HepG2 (cell line): ENCODE results near the gene SBNO2. TPM values are rescaled to one million over a fixed set of nuclear protein-coding genes. Genes with fewer than 3 reads are reported as not detected.
A peak's percentile ranks its signal among the peaks of the same experiment; 100 is the strongest.

ENCODE experiments used
- ADNP ChIP-seq: sonication (generic); formaldehyde crosslinking; IDR thresholded peaks from 2 replicates; pipeline ENCODE4 v1.4.0; 2020; ENCODE audit warnings: missing genetic modification reagents
- ARID2 ChIP-seq: sonication (generic); formaldehyde crosslinking; IDR thresholded peaks from 2 replicates; pipeline ENCODE4 v1.8.1; 2022; ENCODE audit warnings: mild to moderate bottlenecking, missing genetic modification reagents, borderline replicate concordance
- CHD4 ChIP-seq: fragments of 200-600 bp; sonication (generic); IDR thresholded peaks from 2 replicates; pipeline ENCODE4 v1.7.0; 2017; ENCODE audit warnings: mild to moderate bottlenecking, low read length, borderline replicate concordance
- FIP1L1 ChIP-seq: fragments of 200-400 bp; formaldehyde crosslinking; IDR thresholded peaks from 2 replicates; pipeline ENCODE4 v1.6.1; 2018; ENCODE audit warnings: low read depth, mild to moderate bottlenecking, low read length, moderate library complexity, borderline replicate concordance; ENCODE audit not compliant: insufficient read depth
- MEF2D ChIP-seq: sonication (generic); formaldehyde crosslinking; IDR thresholded peaks from 2 replicates; pipeline ENCODE4 v1.5.1; 2020; ENCODE audit warnings: mild to moderate bottlenecking, missing genetic modification reagents
- NFIB ChIP-seq: sonication (generic); formaldehyde crosslinking; IDR thresholded peaks from 2 replicates; pipeline ENCODE4 v1.9.0; 2021; ENCODE audit warnings: missing genetic modification reagents, mild to moderate bottlenecking, borderline replicate concordance
- NFIC ChIP-seq: IDR thresholded peaks from 2 replicates; pipeline ENCODE4 v1.6.1; 2012; ENCODE audit warnings: mild to moderate bottlenecking, low read length, inconsistent platforms
- NR2C2 ChIP-seq: sonication (generic); formaldehyde crosslinking; IDR thresholded peaks from 2 replicates; pipeline ENCODE4 v1.4.0; 2020; ENCODE audit warnings: missing genetic modification reagents, mild to moderate bottlenecking, moderate library complexity, borderline replicate concordance
- RXRB ChIP-seq: IDR thresholded peaks from 2 replicates; pipeline ENCODE4 v1.6.1; 2016; ENCODE audit warnings: borderline replicate concordance, missing genetic modification reagents, missing compliant biosample characterization
- SP4 ChIP-seq: sonication (generic); formaldehyde crosslinking; IDR thresholded peaks from 2 replicates; pipeline ENCODE4 v1.8.1; 2023; ENCODE audit warnings: mild to moderate bottlenecking, missing genetic modification reagents
- ZNF160 ChIP-seq: sonication (generic); formaldehyde crosslinking; IDR thresholded peaks from 2 replicates; pipeline ENCODE4 v1.8.0; 2022; ENCODE audit warnings: mild to moderate bottlenecking, inconsistent platforms, missing genetic modification reagents
- ZNF772 ChIP-seq: sonication (generic); formaldehyde crosslinking; IDR thresholded peaks from 2 replicates; pipeline ENCODE4 v1.5.0; 2020; ENCODE audit warnings: mild to moderate bottlenecking, missing genetic modification reagents
- polyA plus RNA-seq, 8 experiments: library from polyadenylated mRNA; depleted of rRNA in 3 of 8; stranded (reverse) in 7 of 8; unstranded in 1 of 8; fragments of >200 nt; fragmentation: Illumina TruSeq in 4 of 8; extraction: Trizol in 4 of 8; gene quantifications; 2 replicates each; pipeline versions ENCODE4 v1.2.1 to v1.2.3, GENCODE V29; 2011 to 2016; ENCODE audit warnings: low read depth in 4 of 8, missing spikeins in 1 of 8, mixed read lengths in 1 of 8; ENCODE audit not compliant: insufficient read depth in 1 of 8
- total RNA-seq, 5 experiments: library from RNA; depleted of rRNA; stranded (reverse); fragments of >200 nt; fragmentation: Illumina TruSeq; extraction: Trizol; gene quantifications; 2 replicates each; pipeline ENCODE4 v1.2.3, GENCODE V29; 2016; ENCODE audit warnings: low read depth in 1 of 5
- TF ChIP-seq, protein P1 (sequence below): sonication (generic); formaldehyde crosslinking; conservative IDR thresholded peaks from 2 replicates; pipeline ENCODE4 v1.8.0; 2022; ENCODE audit warnings: low read depth, missing genetic modification reagents
- TF ChIP-seq, protein P2 (sequence below): sonication (generic); formaldehyde crosslinking; IDR thresholded peaks from 2 replicates; pipeline ENCODE4 v1.4.0; 2020; ENCODE audit warnings: missing genetic modification reagents, borderline replicate concordance
- TF ChIP-seq, protein P3 (sequence below): sonication (generic); formaldehyde crosslinking; conservative IDR thresholded peaks from 2 replicates; pipeline ENCODE4 v1.8.1; 2023; ENCODE audit warnings: missing genetic modification reagents
- TF ChIP-seq, protein P4 (sequence below): sonication (generic); formaldehyde crosslinking; IDR thresholded peaks from 2 replicates; pipeline ENCODE4 v1.9.0; 2022; ENCODE audit warnings: low read depth, missing genetic modification reagents
- TF ChIP-seq, protein P5 (sequence below): sonication (generic); formaldehyde crosslinking; IDR thresholded peaks from 2 replicates; pipeline ENCODE4 v1.4.0; 2020; ENCODE audit warnings: missing genetic modification reagents

The SBNO2 gene
- total and polyA plus RNA-seq, 2 of the 13 experiments (the other 11 are each of a cell fraction or from before 2014, with no cell fraction given) = 8.6 to 10.4 TPM

DNA sequence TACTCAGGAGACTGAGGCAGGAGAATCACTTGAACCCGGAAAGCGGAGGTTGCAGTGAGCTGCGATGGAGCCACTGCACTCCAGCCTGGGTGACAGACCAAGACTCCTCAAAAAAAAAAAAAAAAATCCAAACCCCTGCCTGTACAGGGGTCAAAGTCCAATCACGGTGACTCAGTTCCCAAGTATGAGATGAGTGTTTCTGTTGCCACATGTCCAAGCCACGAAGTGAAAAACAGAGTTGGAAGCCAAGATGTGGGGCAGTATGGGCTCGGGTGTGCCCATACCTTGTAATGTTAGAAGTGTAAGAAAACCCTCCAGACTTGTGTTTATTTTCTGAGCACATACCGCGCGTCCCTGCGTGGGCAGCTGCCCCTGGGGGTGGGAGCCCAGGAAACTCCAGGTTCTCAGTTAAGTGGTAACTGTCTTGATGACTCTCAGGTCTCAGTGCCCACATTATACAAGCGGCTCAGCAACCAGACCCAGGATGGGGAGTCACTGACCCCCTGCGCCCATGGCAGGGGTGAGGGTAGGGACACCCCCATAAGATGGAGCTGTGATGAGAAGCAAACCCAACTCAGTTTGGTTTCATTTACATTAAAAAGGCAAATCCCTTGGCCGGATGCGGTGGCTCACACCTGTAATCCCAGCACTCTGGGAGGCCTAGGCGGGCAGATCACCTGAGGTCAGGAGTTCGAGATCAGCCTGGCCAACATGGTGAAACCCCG lies 71.5 kb downstream of the SBNO2 start (continued):
- TF ChIP-seq, protein P1, sequence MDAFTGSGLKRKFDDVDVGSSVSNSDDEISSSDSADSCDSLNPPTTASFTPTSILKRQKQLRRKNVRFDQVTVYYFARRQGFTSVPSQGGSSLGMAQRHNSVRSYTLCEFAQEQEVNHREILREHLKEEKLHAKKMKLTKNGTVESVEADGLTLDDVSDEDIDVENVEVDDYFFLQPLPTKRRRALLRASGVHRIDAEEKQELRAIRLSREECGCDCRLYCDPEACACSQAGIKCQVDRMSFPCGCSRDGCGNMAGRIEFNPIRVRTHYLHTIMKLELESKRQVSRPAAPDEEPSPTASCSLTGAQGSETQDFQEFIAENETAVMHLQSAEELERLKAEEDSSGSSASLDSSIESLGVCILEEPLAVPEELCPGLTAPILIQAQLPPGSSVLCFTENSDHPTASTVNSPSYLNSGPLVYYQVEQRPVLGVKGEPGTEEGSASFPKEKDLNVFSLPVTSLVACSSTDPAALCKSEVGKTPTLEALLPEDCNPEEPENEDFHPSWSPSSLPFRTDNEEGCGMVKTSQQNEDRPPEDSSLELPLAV (CRISPR knock-in tag) = no peak
- TF ChIP-seq NR2C2 (CRISPR knock-in tag) (no peak), ZNF160 (CRISPR knock-in tag) (no peak), ZNF772 (CRISPR knock-in tag) (no peak), MEF2D (CRISPR knock-in tag) (0 out of 2 replicates have a peak, but pooled peaks have one; percentile 12), ADNP (peak; percentile 34; the same call in 1 of the 2 replicates), ARID2 (CRISPR knock-in tag) (no peak), CHD4 (peak; percentile 80; the same call in 1 of the 2 replicates), NFIB (no peak), RXRB (CRISPR knock-in tag) (peak; percentile 26; the same call in 1 of the 2 replicates), NFIC (peak; percentile 32; the same call in 1 of the 2 replicates), SP4 (CRISPR knock-in tag) (no peak), FIP1L1 (no peak)
- TF ChIP-seq, protein P2, sequence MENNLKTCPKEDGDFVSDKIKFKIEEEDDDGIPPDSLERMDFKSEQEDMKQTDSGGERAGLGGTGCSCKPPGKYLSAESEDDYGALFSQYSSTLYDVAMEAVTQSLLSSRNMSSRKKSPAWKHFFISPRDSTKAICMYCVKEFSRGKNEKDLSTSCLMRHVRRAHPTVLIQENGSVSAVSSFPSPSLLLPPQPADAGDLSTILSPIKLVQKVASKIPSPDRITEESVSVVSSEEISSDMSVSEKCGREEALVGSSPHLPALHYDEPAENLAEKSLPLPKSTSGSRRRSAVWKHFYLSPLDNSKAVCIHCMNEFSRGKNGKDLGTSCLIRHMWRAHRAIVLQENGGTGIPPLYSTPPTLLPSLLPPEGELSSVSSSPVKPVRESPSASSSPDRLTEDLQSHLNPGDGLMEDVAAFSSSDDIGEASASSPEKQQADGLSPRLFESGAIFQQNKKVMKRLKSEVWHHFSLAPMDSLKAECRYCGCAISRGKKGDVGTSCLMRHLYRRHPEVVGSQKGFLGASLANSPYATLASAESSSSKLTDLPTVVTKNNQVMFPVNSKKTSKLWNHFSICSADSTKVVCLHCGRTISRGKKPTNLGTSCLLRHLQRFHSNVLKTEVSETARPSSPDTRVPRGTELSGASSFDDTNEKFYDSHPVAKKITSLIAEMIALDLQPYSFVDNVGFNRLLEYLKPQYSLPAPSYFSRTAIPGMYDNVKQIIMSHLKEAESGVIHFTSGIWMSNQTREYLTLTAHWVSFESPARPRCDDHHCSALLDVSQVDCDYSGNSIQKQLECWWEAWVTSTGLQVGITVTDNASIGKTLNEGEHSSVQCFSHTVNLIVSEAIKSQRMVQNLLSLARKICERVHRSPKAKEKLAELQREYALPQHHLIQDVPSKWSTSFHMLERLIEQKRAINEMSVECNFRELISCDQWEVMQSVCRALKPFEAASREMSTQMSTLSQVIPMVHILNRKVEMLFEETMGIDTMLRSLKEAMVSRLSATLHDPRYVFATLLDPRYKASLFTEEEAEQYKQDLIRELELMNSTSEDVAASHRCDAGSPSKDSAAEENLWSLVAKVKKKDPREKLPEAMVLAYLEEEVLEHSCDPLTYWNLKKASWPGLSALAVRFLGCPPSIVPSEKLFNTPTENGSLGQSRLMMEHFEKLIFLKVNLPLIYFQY (CRISPR knock-in tag) = no peak
- TF ChIP-seq, protein P3, sequence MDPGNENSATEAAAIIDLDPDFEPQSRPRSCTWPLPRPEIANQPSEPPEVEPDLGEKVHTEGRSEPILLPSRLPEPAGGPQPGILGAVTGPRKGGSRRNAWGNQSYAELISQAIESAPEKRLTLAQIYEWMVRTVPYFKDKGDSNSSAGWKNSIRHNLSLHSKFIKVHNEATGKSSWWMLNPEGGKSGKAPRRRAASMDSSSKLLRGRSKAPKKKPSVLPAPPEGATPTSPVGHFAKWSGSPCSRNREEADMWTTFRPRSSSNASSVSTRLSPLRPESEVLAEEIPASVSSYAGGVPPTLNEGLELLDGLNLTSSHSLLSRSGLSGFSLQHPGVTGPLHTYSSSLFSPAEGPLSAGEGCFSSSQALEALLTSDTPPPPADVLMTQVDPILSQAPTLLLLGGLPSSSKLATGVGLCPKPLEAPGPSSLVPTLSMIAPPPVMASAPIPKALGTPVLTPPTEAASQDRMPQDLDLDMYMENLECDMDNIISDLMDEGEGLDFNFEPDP = no peak
- TF ChIP-seq, protein P4, sequence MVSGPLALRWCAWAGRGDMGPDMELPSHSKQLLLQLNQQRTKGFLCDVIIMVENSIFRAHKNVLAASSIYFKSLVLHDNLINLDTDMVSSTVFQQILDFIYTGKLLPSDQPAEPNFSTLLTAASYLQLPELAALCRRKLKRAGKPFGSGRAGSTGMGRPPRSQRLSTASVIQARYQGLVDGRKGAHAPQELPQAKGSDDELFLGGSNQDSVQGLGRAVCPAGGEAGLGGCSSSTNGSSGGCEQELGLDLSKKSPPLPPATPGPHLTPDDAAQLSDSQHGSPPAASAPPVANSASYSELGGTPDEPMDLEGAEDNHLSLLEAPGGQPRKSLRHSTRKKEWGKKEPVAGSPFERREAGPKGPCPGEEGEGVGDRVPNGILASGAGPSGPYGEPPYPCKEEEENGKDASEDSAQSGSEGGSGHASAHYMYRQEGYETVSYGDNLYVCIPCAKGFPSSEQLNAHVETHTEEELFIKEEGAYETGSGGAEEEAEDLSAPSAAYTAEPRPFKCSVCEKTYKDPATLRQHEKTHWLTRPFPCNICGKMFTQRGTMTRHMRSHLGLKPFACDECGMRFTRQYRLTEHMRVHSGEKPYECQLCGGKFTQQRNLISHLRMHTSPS (CRISPR knock-in tag) = peak; percentile 42; the same call in 1 of the 2 replicates
- TF ChIP-seq, protein P5, sequence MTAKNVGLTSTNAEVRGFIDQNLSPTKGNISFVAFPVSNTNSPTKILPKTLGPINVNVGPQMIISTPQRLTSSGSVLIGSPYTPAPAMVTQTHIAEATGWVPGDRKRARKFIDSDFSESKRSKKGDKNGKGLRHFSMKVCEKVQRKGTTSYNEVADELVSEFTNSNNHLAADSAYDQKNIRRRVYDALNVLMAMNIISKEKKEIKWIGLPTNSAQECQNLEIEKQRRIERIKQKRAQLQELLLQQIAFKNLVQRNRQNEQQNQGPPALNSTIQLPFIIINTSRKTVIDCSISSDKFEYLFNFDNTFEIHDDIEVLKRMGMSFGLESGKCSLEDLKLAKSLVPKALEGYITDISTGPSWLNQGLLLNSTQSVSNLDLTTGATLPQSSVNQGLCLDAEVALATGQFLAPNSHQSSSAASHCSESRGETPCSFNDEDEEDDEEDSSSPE (CRISPR knock-in tag) = no peak
